ENCODE results near the gene NCOA3. TPM values are rescaled to one million over a fixed set of nuclear protein-coding genes. Genes with fewer than 3 reads are reported as not detected.

The NCOA3 gene
- polyA plus RNA-seq, 3 donors = 5.3 to 8.2 (median 8.2) TPM

- whole genome bisulfite sequencing, 3 donors = 96 to 98% (median 97%) methylated on average over 5 of the region's 5 CpGs
These were observed 25.5 kb downstream of the NCOA3 start for GRCh38 chr20:47527004-47527800.

GRCh38 chr20:47529840-47530239 is 28.2 kb downstream of the NCOA3 start:
- 62 to 78% (median 64%) methylated on average over 2 of the region's 2 CpGs for WGBS, 3 donors
- H3K27ac ChIP-seq (ENCODE audit: low read depth, low read length) = no peak overlapping the region

More at GRCh38 chr20:47527004-47527800, 25.5 kb downstream of the NCOA3 start:
- no peak overlapping the region for H3K27ac ChIP-seq (ENCODE audit: low read depth, low read length)

DNA sequence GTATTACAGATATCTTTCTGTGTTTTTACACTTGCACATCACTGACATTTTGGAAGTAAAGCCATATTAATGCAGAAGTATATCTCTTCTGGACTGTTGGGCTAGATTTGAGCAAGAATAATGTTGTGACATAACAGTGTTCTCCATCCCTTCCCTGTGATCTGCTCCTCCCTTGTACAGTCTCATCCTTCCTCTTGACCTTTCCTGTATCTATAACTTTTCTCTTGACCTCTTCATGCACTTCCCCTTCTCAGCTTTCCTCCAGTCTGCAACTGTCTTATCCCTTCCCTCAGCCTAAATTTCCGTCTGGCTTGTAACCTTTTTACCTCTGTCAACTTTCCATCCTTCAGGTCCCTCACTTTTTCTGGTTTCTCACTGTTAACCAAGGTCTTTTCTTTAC is 29.8 kb downstream of the NCOA3 start:
- H3K27ac ChIP-seq (ENCODE audit: low read depth, low read length) = no peak overlapping the region
- WGBS, 3 donors = 56 to 100% (median 57%) methylated on average over 1 of the region's 1 CpG

DNA sequence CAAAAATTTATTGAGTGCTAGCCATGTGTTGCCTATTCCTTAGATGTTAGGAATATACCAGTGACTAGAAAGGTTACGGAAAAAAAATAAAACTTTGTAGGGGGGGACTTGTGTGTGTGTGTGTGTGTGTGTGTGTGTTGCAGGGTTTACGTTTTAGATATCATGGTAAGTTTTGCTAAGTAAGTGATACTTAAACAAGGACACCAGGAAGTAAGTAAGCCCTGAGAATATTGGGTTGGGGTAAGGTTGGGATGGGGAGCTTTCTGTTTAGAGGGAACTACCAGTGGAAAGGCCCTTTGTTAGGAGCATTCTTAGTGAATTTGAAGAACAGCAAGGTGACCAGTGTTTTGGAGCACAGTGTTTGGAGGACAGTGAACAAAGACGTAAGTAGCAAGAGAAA is 30.3 kb downstream of the NCOA3 start:
- 91 to 94% (median 92%) methylated on average over 3 of the region's 3 CpGs for WGBS, 3 donors

GRCh38 chr20:47533518-47534062 is 31.9 kb downstream of the NCOA3 start:
- 87 to 97% (median 88%) methylated on average over 3 of the region's 3 CpGs for WGBS, 3 donors
- no peak overlapping the region for H3K27ac ChIP-seq (ENCODE audit: low read depth, low read length)

More for the DNA sequence above, 30.3 kb downstream of the NCOA3 start:
- H3K27ac ChIP-seq (ENCODE audit: low read depth, low read length) = no peak overlapping the region

GRCh38 chr20:47534405-47534804 is 32.7 kb downstream of the NCOA3 start:
- no peak overlapping the region for H3K27ac ChIP-seq (ENCODE audit: low read depth, low read length)
- WGBS, 3 donors = 84 to 92% (median 91%) methylated on average over 5 of the region's 5 CpGs

DNA sequence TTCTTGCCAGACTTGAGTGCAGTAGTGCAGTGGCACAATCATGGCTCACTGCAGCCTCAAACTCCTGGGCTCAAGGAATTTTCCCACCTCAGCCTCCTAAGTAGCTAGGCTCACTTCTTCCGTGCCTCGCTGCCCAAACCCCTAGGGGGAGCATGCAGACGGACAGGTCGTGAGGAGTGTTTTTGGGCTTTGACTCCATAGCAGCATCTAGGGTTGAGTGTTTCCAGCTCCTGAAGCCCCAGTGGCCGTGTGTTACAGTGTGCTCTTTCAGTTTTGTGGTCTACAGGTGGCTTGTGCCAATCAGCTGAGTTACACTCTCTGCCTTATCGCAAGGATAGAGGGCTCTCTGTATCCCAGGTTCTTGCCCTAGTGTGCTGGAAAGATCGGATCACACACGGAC is 33.4 kb downstream of the NCOA3 start:
- 87 to 89% (median 89%) methylated on average over 8 of the region's 8 CpGs for WGBS, 3 donors
- no peak overlapping the region for H3K27ac ChIP-seq (ENCODE audit: low read depth, low read length)

DNA sequence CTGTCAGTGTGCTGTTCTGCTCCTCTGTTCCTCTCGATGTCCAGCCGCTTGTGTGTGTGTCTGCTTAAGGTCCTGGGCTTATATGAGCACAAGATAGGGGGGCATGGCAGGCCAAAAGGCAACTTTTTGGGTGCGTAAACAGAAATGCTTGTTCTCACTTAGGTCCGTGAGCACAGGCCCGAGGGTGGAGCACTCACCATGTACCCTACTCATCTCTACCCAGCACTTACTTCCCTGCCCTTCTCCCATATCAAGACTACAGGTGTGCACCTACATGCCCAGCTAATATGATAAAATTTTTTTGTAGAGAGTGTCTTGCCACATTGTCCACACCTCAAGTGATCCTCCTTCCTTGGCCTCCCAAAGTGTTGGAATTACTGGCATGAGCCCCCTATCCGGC is 34.3 kb downstream of the NCOA3 start:
- no peak overlapping the region for H3K27ac ChIP-seq (ENCODE audit: low read depth, low read length)
- whole genome bisulfite sequencing, 3 donors = 92 to 95% (median 95%) methylated on average over 6 of the region's 6 CpGs

DNA sequence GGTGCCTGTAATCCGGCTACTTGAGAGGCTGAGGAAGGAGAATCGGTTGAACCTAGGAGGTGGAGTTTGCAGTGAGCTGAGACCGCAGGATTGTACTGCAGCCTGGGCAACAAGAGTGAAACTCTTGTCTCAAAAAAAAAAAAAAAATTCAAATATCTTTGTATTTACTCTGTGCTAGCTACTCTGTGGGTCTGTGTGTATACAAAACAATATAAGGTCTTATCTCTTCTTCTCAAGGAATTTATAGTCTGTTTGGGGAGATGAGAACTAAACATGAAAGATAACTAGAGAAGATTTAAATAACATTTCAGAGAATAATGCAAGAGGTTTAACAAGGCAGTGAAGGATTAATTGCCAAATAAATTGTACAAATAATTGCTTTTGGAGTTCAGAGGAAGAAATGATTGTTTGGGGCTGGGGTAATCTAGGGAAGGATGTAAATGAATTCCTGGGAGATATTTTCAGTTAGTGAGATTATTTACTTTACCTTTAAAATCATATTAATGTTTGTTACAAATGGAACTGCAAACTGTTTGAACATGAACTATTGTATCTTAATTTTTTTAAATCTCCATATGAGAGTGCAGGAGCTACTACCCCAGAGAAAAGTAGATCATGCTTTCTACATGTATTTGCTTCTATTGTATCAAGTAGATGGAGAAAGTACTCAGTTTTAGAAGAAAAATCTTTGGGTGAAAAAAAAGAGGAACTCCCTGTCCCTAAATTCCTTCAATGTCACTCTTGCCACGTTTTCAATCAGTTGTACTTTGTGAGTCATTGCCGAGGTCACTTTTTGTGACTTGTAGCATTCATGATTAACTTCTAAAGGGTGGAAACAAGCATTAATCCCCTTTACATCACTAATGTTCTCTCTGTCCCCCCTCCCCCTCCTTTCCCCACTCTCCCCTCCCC is 39.0 kb downstream of the NCOA3 start:
- 64 to 70% (median 65%) methylated on average over 5 of the region's 5 CpGs for WGBS, 3 donors
- no peak overlapping the region for H3K27ac ChIP-seq (ENCODE audit: low read depth, low read length)

DNA sequence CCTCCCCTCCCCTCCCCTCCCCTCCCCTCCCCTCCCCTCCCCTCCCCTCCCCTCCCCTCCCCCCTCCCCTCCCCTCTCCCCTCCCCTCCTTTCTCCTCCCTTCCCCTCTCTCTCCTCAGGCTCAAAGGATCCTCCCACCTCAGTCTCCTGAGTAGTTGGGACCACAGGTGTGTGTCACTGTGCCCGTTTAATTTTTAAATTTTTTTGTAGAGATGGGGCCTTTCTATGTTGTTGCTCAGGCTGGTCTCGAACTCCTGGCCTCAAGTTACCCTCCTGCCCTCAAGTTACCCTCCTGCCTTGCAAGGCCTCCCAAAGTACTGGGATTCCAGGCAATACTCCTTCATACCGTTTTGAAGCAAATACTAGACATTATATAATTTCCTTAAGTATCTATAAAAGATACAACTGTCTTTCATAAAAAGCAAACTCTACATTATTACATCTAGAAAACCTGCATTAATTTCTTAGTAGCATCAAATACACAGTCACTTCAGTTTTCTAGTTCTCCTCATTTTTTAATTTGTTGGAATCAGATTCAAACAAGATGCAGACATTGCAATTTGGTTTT is 39.8 kb downstream of the NCOA3 start:
- 76 to 80% (median 80%) methylated on average over 3 of the region's 3 CpGs for WGBS, 3 donors

GRCh38 chr20:47543006-47543431 is 41.3 kb downstream of the NCOA3 start:
- 60 to 78% (median 71%) methylated on average over 1 of the region's 1 CpG for WGBS, 3 donors
- no peak overlapping the region for H3K27ac ChIP-seq (ENCODE audit: low read depth, low read length)

More for the DNA sequence above, 39.8 kb downstream of the NCOA3 start:
- H3K27ac ChIP-seq (ENCODE audit: low read depth, low read length) = no peak overlapping the region

DNA sequence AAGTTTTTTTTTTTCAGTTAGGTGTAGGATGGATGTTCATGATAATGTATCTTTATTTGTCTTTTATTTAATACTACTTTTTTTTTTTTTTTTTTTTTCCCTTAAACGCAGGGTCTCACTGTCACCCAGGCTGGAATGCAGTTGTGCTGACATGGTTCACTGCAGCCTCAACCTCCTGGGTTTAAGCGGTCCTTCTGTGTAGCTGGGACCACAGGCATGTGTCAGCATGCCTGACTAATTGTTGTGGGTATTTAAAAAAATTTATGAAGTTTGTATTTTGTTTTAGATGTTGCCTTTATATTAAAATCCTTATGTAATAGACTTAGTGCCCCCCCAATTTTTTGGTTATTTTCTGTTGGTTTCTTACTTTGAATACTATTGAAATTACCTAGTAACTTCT is 42.6 kb downstream of the NCOA3 start:
- no peak overlapping the region for H3K27ac ChIP-seq (ENCODE audit: low read depth, low read length)
- WGBS, 3 donors = 63 to 79% (median 74%) methylated on average over 2 of the region's 2 CpGs

GRCh38 chr20:47544852-47545251 is 43.2 kb downstream of the NCOA3 start:
- 75 to 79% (median 76%) methylated on average over 2 of the region's 2 CpGs for WGBS, 3 donors
- H3K27ac ChIP-seq (ENCODE audit: low read depth, low read length) = no peak overlapping the region

GRCh38 chr20:47545499-47545898 is 43.8 kb downstream of the NCOA3 start:
- H3K27ac ChIP-seq (ENCODE audit: low read depth, low read length) = no peak overlapping the region
- 97 to 99% (median 98%) methylated on average over 4 of the region's 4 CpGs for WGBS, 3 donors

DNA sequence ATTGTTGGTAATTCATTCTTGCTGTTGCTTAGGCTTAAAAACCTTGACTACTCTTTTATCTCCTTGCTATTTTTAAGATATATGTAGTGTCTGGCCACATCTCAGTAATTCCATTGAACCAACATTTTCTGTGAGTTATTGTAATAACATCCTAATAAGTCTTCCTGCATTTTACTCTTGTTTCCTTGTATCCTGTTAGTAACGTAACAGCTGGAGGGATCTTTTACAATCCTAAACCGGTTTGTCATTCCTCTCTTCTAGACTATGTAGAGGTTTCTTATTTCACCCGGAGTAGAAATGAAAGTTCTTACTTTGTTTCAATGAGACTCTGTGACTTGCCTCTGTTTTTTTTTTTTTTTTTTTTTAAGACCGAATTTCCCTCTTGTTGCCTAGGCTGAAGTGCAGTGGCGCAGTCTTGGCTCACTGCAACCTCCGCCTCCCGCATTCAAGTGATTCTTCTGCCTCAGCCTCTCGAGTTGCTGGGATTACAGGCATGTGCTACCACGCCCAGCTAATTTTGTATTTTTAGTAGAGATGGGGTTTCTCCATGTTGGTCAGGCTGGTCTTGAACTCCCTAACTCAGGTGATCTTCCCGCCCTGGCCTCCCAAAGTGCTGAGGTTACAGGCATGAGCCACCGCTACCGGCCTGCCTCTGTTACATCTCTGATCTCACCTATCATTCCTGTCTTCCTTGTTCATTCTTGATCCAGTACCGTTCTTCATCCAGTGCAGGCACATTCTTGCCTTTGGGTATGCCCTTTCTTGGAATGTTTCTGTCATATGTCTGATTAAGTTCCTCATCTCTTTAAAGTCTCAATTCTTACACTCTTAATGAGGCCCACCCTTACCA is 44.7 kb downstream of the NCOA3 start:
- H3K27ac ChIP-seq (ENCODE audit: low read depth, low read length) = no peak overlapping the region
- WGBS, 3 donors = 79 to 91% (median 82%) methylated on average over 13 of the region's 13 CpGs

- H3K27ac ChIP-seq (ENCODE audit: low read depth, low read length) = no peak overlapping the region
- WGBS, 3 donors = 89 to 95% (median 94%) methylated on average over 5 of the region's 5 CpGs
These were observed 45.3 kb downstream of the NCOA3 start for GRCh38 chr20:47547034-47547387.

GRCh38 chr20:47549671-47550070 is 48.0 kb downstream of the NCOA3 start:
- 96 to 99% (median 96%) methylated on average over 3 of the region's 3 CpGs for WGBS, 3 donors
- H3K27ac ChIP-seq (ENCODE audit: low read depth, low read length) = no peak overlapping the region

DNA sequence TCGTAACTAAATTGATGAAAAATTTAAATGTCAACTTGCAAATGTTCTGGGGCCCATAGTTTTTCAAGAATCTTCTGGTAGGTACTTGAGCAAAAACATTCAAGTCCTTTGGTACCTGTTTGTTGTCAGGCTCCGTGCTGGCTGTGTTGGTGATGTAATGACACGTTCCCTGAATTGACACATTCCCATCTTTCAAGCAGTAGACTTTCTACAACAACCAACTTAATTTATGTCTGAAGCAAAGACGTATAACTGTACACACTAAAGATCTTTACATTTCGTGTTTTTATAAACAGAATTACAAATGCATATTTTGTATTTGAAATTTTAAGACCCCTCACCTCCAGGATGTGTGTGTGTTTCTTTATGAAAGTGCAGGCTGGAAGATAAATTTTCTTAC is 49.5 kb downstream of the NCOA3 start:
- 73 to 78% (median 74%) methylated on average over 5 of the region's 5 CpGs for WGBS, 3 donors

More for the DNA sequence above, 49.5 kb downstream of the NCOA3 start:
- H3K27ac ChIP-seq (ENCODE audit: low read depth, low read length) = no peak overlapping the region
